KOPT-K1 (cell line): ENCODE measurements around the gene CNKSR3.
"Not testable (repeated sequence)": the region's sequence is repeated elsewhere in the genome, so short reads cannot be mapped to it uniquely, and the experiment has no call there.

Source experiments
- H3K27ac ChIP-seq: fragments of 200-600 bp; sonication (generic); 2 replicates; pipeline ENCODE4 v1.5.1; 2016; ENCODE audit warnings: antibody characterized with exemption, mild to moderate bottlenecking, low read depth, low read length; ENCODE audit not compliant: poor library complexity, severe bottlenecking
- H3K36me3 ChIP-seq: fragments of 200-600 bp; sonication (generic); 2 replicates; pipeline ENCODE4 v1.5.1; 2017; ENCODE audit warnings: antibody characterized with exemption, mild to moderate bottlenecking, low read length, moderate library complexity; ENCODE audit not compliant: insufficient read depth
- H3K9me3 ChIP-seq: fragments of 200-600 bp; sonication (generic); 2 replicates; pipeline ENCODE4 v1.5.1; 2017; ENCODE audit warnings: antibody characterized with exemption, low read length, mild to moderate bottlenecking; ENCODE audit not compliant: insufficient read depth, poor library complexity, severe bottlenecking

CNKSR3 gene

DNA sequence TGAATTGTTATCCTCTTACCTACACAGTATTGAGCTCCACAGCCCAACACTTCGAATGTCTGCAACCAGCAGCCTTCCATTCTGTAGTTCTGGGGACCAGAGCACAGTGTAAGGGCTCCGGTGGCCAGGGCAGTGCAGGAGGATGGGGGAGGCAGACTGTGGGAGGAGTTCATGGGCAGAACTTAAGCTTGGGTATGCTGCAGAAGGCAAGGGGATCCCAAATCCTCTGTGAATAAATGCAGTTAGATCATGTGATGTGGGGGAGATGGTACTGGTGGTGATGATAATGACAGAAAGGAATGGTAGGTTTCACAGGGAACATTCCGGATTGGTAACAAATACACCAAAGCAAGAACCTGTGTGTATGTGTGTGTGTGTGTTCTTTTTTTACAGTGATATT is 26.5 kb upstream of the CNKSR3 start:
- H3K27ac ChIP-seq: no peak overlapping the region
- no peaks in the 10 kb centered on the region for H3K9me3 ChIP-seq
- H3K36me3 ChIP-seq: no peaks in the 10 kb centered on the region

DNA sequence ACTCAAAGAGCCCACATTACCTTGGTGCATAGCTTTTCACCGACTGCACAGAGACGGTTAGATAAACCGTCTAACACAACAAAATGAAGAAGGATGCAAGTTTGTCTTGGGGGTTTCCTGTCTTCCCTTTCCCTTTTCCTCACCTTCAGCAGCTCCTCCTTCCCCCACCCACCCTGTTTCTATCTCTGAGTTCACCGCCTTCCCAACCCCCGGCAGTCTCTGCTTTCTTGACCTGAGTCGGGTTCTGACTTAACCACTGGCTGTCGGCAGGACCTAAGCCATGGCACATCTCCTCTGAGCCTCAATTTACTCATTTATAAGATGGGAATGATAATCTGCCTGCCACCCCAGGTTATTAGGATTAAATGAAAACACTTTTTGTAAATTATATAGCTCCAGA is 25.8 kb upstream of the CNKSR3 start:
- Histone ChIP-seq H3K36me3 (no peaks in the 10 kb centered on the region), H3K9me3 (no peaks in the 10 kb centered on the region), H3K27ac (no peak overlapping the region)

GRCh38 chr6:154535851-154536250 is 25.4 kb upstream of the CNKSR3 start:
- no peaks in the 10 kb centered on the region for H3K36me3 ChIP-seq
- H3K9me3 ChIP-seq: no peaks in the 10 kb centered on the region
- no peak overlapping the region for H3K27ac ChIP-seq

DNA sequence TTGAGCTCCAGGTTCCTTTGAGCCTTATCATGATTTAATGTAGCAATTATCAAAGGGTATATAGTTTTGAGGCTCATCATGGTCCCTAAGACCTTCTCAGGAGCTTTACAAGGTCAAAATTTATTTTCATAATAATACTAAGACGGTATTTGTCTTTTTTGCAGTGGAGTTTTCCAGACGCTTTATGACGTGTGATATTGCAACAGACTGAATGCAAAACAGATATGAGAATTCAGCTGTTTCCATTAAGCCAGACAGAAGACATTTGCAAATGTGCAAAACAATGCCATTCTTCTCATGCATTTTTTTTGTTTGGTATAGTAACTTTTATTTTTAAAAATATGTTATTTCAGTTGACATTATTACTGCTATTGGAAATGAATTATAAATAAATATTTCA is 24.7 kb upstream of the CNKSR3 start:
- H3K9me3 ChIP-seq: no peaks in the 10 kb centered on the region
- no peak overlapping the region for H3K27ac ChIP-seq
- H3K36me3 ChIP-seq: no peaks in the 10 kb centered on the region

GRCh38 chr6:154534531-154534930 is 24.0 kb upstream of the CNKSR3 start:
- Histone ChIP-seq H3K27ac (no peak overlapping the region), H3K36me3 (no peaks in the 10 kb centered on the region), H3K9me3 (no peaks in the 10 kb centered on the region)

- Histone ChIP-seq H3K9me3 (no peaks in the 10 kb centered on the region), H3K36me3 (no peaks in the 10 kb centered on the region), H3K27ac (no peak overlapping the region)
These were observed 21.9 kb upstream of the CNKSR3 start for GRCh38 chr6:154532426-154532825.

- H3K36me3 ChIP-seq: no peaks in the 10 kb centered on the region
- H3K27ac ChIP-seq: no peak overlapping the region
- H3K9me3 ChIP-seq: no peaks in the 10 kb centered on the region
These were observed 19.5 kb upstream of the CNKSR3 start for GRCh38 chr6:154529957-154530356.

DNA sequence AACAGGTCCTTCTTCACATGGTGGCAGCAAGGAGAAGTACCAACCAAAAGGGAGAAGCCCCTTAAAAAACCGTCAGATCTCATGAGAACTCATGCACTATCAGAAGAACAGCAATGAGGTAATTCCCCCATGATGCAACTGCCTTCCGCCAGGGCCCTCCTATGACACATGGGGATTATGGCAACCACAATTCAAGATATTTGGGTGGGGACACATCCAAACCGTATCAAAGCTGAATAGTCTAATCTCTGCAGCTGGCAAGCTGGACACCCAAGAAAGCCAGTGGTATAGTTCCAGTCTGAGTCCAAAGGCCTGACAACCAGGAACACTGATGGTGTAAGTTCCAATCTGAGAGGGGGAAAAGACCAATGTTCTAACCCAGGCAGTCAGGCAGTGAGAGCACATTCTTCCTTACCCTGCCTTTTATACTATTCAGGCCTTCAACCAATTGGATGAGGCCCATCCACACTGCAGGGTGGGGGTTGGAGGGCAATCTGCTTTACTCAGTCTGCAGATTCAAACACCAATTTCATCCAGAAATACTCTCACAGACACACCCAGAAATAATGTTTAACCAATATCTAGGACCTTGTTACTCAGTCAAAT is 17.9 kb upstream of the CNKSR3 start:
- no peaks in the 10 kb centered on the region for H3K36me3 ChIP-seq
- H3K9me3 ChIP-seq: no peaks in the 10 kb centered on the region
- no peak overlapping the region for H3K27ac ChIP-seq

DNA sequence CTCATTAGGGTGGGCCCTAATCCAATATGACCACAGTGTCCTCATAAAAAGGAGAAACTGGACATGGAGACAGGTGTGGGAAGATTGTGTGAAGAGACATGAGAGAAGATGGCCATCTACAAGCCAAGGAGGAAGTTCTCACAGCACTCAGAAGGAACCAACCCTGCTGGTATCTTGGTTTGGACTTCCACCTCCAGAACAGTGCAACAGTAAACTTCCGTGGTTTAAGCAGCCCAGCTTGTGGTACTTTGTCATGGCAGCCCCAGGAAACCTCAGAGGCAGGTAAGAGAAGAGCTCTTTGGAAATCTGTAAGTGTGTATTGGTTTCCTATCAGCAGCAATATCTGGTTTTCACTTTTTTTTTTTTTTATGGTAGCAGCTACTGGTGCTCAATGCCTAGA is 16.5 kb upstream of the CNKSR3 start:
- no peaks in the 10 kb centered on the region for H3K36me3 ChIP-seq
- no peak overlapping the region for H3K27ac ChIP-seq
- no peaks in the 10 kb centered on the region for H3K9me3 ChIP-seq

DNA sequence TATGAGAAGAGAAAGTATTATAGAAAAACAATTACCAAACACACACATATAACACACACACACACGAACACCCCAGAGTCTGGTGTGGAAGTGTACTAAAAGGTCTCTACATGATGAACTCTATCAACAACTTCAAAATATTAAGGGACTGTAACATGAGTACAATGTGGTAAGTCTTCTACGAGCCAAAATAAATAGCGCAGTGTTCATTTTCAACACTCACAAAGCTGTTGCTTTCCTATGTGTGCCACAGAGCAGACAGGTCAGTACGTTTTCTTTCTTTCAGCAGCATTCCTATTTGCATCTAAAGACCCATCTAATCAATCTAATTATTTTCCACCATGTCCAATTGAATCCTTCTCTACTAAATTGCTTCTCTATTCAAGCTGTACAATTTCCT is 12.1 kb upstream of the CNKSR3 start:
- no peak overlapping the region for H3K27ac ChIP-seq
- no peaks in the 10 kb centered on the region for H3K36me3 ChIP-seq
- no peaks in the 10 kb centered on the region for H3K9me3 ChIP-seq

GRCh38 chr6:154521412-154521811 is 10.9 kb upstream of the CNKSR3 start:
- H3K36me3 ChIP-seq: no peaks in the 10 kb centered on the region
- no peak overlapping the region for H3K27ac ChIP-seq
- H3K9me3 ChIP-seq: no peaks in the 10 kb centered on the region

DNA sequence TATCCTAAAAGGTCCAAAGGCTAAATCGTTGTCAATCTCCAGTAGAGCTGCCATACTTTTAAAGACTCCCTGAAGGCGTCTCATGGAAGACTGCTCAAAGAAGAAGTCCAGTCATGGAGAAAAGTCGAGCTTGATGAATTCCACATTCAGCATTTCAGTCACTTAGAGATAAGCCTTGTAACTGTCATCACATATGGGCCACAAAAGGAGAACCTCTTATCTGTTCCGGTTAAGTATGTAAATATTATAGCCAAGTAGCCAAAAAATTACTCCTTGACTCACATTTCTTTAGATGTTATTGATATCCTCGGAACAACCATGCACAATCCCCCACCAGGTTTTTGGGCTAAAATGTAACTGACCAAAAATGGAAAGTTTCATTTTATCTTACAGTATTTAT is 9.8 kb upstream of the CNKSR3 start:
- no peak overlapping the region for H3K27ac ChIP-seq

GRCh38 chr6:154518396-154518795 is 7.9 kb upstream of the CNKSR3 start:
- Histone ChIP-seq H3K27ac (no peak overlapping the region), H3K9me3 (no peaks in the 10 kb centered on the region), H3K36me3 (no peaks in the 10 kb centered on the region)

More for the DNA sequence above, 9.8 kb upstream of the CNKSR3 start:
- Histone ChIP-seq H3K9me3 (no peaks in the 10 kb centered on the region), H3K36me3 (no peaks in the 10 kb centered on the region)

- Histone ChIP-seq H3K27ac (no peak overlapping the region), H3K36me3 (no peaks in the 10 kb centered on the region), H3K9me3 (no peaks in the 10 kb centered on the region)
These were observed 5.8 kb upstream of the CNKSR3 start for GRCh38 chr6:154516276-154516675.

- Histone ChIP-seq H3K9me3 (no peaks in the 10 kb centered on the region), H3K36me3 (no peaks in the 10 kb centered on the region), H3K27ac (no peak overlapping the region)
These were observed 5.3 kb upstream of the CNKSR3 start for GRCh38 chr6:154515826-154516225.

DNA sequence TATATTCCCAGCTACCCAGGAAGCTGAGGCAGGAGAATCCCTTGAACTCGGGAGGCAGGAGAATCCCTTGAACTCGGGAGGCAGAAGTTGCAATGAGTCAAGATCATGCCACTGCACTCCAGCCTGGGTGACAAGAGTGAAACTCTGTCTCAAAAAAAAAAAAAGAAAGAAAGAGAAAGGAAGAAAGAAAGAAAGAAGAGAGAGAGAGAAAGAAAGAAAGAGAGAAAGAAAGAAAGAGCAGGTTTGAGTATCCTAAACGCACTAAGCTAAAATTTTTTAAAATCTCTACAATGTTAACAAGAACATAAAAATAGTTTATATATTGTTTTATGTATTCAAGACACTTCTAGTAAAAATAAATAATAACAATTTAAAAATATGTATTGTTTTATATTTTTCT is 4.6 kb upstream of the CNKSR3 start:
- not testable (repeated sequence) for H3K27ac ChIP-seq, H3K36me3 ChIP-seq, H3K9me3 ChIP-seq
